GM19463 (cell line): Measurements from ENCODE around the gene HRK.

ENCODE experiments used
- ATAC-seq: cut with Tn5 transposase; IDR thresholded peaks from one replicate; pipeline ENCODE4 v1.9.1; 2021; ENCODE audit warnings: mild to moderate bottlenecking, moderate library complexity; ENCODE audit not compliant: unreplicated experiment

Gene HRK

DNA sequence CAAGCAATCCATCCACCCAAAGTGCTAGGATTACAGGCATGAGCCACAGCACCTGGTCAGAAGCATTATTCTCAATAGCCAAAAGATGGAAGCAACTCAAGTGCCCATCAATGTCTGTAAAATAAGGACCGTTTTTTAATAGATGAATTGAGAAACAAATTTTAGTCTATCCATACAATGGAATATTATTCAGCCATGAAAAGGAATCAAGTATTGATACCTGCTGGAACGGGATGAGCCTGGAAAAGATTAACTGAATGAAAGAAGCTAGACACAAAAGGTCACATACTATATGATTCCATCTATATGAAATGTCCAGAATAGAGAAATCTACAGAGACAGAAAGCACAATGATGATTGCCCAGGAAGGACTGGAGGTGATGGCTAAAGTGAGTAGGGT is 20.4 kb upstream of the HRK start:
- ATAC-seq = no peak

DNA sequence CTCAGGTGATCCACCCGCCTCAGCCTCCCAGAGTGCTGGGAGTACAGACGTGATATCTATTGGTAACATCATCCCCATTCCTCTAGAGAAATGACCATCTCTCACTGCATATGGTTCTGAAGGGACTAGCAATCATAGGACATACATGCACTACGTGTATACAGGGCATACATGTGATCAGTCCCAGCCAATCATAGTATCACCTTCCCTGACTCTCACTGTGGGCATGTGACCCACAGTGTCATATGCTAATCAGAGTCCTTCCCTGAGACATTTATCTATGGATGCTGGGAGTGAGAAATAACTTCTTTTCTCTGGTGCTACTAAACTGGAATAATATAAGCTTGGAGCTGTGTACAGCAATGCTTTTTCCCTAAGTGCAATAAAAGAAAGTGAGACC is 17.4 kb upstream of the HRK start:
- no peak for ATAC-seq

DNA sequence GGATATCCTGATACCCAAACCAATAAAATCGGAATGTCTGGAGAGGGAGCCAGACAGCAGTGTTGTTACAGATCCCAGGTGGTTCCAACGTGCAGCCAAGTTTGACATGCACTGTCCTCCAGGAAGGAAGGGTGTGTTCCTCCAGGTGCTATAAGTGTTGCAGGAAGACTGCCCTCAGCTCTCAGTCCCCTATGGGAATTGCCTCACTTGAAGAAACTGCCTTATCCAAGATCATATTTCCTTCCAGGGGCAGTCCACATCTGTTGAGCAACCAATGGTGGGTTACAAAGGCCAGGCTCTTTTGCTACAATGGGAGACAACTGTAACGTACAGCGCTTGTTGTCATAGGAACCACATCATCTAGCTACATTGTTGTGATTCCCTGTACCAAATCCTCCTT is 16.2 kb upstream of the HRK start:
- no peak for ATAC-seq

DNA sequence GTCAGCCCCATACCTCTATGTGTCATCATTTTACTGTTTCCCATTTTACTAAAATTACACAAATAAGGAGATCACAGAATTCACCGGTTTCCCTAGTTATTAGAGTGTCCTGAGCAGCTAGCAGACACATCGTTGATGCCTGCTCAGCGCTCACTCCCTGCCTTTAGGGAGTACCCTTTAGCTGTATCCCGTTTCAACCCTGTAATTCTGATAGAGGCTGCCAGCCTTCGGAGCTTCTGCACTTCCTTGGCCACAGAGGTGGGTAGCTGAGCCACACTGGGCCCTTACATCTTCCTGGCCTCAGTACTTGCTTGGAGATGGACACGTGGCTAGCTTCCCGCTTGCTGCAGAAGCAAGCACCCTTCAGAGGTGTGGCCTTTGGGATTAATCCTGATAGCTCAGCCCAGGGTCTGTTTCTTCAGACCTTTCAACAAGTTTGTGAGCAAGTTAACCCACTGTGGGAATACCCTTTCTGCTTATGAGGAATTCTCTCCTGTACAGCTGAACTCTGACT is 15.2 kb upstream of the HRK start:
- no peak for ATAC-seq

DNA sequence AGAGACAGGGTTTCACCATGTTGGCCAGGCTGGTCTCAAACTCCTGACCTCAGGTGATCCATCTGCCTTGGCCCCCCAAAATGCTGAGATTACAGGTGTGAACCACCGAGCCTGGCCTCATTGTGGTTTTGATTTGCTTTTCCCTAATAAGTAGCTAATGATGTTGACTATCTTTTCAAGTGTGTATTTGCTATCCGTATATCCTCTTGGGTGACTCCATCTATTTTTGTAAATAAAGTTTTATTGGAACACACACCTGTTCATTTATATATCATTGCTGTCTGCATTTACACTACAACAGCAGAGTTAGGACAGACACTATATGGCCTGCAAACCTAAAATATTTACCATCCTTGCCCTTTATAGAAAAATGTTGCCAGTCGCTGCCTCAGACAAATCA is 13.7 kb upstream of the HRK start:
- no peak for ATAC-seq

DNA sequence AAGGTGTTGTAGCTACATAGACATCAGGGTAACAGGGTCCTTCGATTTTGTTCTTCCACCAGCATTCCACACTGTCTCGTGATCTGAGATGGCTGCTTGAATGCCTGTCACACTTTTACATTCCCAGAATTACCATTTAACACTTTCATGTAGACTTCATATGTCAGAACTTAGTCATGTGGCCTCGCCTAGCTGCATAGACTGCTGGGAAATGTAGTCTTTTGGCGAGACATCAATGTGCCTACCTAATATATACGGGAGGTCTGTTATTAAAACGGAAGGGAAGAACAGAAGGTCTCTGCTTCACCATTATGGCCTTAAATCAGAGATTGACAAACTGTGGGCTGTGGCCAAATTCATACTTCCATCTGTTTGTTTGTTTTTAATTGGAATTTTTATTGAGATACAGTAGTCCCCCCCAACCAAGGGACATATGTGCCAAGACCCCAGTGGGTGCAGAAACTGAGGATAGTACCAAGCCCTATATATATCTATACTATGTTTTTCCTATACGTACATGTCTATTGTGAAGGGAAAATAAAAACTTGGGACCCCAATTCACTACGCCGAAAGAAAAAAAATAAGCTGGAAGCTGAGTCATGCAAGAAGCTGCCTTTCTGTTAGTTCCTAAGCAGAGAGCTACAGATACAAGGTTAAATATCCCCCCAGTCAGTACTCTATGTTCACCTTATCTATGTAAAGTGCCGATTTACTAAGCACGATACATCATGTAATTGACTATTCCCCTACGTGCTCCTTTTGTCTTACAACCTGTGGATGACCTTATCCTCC is 11.3 kb upstream of the HRK start:
- ATAC-seq = no peak

DNA sequence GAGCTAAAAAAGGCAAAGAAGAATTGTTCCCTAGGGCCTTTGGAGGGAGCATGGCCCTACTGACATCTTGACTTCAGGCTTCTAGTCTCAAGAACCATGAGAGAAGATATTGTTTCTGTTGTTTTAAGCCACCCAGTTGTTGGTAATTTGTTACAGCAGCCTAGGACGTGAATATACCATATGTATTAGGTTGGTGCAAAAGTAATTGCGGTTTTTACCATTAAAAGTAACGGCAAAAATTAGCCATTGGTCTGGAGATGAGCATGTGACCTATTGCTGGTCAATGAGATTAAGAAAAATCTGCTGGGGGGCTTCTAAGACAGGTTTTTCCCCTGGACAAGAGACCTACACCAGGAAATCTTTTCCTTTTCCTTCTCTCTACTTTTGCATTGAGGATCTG is 9.8 kb upstream of the HRK start:
- no peak for ATAC-seq

DNA sequence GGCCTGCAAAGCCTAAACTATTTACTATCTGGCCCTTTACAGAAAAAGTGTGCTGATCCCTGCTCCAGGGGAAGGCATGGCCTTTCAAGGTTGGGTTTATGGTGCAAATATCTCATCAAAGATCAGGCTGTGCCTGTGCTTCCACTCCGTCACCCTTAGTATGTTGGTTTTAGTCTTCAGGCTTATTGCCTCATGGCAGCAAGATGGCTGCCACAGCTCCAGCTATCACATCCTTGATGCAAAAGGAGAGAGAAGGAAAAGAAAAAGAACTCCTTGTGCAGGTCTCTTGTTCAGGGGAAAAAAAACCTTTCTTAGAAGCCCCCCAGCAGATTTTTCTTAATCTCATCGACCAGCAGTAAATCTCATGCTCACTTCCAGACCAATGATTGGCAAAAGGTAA is 9.1 kb upstream of the HRK start:
- no peak for ATAC-seq

DNA sequence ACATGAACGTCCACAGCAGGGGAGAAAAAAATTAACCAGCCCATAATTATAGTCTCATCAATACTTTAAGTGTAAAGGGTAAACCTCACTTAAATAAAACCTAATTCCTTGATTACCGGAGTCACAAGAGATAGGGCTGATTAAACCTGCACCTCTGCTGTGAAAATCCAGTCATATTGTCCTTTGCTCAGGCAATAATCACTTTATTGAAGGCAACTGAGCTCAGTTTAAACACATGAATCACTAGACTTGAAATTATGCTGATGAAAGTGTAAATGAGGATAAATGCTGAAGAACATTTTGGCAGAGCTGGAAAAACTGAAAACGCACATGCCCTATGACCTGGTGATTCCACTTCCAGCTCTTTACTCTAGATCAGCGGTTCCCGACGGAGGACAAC is 6.7 kb upstream of the HRK start:
- no peak for ATAC-seq

DNA sequence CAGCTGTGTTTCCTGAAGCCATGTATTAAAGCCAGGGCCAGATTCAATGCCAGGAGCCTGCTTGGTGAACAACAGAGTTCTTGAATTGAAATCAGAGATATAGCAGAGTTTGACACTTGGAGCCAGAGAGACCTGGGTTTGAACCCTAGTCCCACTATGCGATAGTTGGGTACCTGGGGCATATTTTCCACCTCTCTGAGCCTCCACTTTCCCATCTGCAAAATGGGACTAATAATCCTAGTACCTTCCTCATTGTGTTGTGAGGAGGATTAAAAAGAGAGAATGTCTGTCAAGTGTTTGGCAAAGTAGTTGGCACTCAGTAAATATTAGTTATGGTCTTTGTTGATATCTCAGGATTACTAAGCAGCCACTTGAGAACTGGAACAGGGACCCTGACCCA is 6.0 kb upstream of the HRK start:
- no peak for ATAC-seq

DNA sequence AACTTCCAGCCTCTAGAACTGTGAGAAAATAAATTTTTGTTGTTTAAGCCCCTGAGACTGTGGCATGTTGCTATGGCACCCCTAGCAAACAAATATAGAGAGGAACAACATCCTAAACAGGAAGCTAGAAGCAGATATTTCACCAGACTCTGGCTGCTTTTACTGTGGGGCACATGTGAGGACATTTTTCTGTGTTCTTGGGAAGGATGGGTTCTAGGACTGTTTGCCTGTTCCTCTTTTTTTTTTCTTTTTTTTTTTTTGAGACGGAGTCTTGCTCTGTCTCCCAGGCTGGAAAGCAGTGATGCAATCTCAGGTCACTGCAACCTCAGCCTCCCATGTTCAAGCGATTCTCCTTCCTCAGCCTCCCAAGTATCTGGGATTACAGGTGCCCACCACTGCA is 4.2 kb upstream of the HRK start:
- no peak for ATAC-seq

DNA sequence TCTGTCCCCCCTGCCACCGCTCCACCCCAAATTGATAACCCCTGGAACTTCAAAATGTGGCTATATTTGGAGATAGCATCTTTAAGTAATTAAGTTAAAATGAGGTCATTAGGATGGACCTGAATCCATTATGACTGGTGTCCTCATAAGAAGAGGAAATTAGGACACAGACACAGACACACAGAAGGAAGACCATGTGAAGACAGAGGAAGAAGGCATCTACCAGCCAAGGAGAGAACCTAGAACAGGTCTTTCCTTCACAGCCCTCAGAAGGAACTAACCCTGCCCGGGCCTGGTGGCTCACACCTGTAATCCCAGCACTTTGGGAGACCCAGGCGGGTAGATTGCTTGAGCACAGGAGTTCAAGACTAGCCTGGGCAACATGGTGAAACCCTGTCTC is 3.6 kb upstream of the HRK start:
- no peak for ATAC-seq

DNA sequence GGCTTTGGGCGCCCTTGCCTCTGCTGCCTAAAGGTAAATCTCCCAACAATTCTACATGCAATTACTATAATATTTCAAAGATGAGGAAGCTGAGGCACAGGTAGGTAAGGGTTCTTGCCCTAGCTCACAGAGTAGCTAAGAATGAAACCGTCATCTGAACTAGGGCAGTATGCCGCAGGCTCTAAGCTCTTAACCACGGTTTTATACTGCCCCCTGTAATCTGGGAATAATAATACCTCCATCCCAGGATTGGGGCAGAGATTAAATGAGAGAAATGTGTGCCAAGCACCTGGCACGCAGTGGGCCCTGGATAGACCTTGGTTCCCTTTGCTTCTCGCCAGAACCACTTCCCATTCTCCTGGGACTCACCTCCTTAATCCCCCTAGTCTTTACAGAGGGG is 1.5 kb upstream of the HRK start:
- ATAC-seq = no peak

DNA sequence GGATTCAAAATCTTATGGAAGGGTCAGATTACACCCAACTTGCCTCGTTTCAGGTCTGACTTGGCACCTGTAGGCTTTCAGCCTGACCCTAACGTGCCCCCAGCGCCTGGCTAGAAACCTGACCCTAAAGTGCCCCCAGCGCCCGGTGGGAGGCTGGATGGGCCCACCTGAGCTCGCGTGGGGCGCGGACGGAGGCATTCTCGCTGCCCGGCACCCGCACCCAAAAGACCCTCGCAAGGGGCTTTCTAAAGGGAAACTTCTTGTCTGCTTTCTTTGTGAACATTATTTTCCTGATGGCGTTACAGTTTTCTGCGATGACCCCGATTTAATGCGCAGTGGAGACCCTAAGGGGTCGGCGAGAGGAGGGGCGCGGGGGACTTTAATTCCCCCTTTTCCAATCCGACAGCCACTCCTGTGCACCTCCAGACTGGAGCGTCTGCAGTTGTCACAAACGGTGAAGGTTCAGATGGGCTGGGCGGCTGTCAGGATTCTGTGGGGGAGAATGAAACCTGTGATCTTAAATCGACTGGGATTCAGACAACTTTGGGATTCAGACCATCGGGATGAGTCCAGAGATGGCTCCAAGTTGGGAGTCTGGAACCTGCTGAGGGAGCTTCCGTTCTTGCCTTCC is 751 bp upstream of the HRK start:
- ATAC-seq = no peak

DNA sequence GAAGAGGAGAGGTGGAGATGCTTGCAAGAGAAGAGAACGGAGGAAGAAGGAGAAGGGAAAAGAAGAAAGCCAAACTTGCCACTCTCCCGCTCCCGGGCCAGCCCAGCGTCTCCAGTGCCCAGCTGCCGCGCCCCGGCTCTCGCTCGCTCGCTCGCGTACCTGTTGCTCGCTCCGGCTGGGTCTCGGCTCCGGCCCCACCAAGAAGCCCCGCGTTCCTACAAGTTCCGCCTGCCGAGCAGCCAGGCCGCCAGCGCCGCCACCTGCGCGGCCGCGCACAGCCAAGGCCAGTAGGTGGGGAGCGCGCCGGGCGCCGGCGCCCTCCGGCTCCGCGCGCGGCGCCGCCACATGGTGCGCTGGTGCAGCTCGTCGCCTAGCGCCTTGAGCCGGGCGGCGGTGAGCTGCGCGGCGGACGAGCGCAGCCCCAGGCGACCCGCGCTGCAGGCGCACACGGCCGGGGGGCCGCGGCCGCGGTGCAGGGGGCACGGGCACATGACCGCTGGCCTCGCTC is 370 bp downstream of the HRK start:
- ATAC-seq = no peak

DNA sequence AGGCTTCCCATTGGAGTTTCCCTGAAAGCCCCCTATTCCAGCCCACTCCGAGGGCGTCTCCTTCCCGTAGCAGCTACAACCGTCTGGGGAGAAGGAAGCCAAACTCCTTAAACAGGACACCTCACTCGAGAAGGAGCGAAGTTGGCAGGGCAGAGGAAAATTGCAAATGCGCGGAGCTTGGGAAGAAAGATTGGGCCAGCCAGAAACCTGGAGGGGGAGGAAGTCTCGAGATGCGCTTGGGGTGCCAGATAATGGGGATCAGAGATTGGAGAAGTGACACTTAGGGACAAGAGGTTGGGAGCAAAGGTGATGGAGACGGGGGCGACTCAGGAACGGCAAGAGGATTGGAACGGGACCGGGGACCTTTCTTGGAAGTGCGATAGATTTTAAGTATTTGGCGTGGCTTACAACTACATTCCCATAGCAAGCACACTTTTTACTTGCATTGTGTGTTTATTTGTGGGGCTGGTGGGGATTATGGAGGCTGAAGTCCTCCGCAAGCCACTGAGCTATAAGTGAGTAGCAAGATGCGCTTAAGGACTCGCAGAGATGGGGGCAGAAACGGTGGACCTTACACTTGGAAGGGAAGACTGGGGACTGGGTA is 926 bp downstream of the HRK start:
- no peak for ATAC-seq

DNA sequence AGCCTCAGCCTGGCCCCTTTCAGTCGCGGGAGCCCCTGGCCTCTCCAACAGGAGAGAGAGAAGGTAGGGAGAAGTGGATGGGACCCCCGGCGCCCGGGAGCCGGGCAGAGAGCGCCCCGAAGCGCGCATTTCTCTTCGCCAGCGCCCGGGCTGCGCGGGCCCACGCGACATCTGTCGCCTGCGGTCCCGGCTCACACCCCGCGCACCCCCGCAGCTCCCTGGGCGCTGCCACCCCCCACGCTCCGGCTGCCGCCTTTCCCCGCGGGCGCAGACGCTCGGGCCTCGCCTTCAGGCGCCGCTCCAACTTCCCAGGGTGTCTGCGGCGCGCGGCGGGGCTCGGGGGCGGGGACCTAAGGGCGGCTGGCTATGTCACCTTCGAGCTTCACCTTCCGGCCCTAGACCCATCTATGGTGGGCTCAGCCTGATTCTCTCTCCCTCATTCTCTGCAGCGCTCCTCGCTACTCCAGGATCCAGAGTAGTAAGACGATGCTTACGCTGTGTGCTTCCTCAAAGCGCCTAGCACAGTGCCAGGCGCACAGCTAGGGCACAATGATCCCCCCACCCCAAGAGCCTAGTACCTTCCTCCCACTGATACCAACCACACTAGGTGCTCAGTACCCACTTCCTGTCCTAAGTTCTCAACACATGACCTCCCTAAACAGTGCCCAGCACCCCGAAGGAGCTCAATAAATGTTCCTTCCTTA is 1.6 kb downstream of the HRK start:
- no peak for ATAC-seq

DNA sequence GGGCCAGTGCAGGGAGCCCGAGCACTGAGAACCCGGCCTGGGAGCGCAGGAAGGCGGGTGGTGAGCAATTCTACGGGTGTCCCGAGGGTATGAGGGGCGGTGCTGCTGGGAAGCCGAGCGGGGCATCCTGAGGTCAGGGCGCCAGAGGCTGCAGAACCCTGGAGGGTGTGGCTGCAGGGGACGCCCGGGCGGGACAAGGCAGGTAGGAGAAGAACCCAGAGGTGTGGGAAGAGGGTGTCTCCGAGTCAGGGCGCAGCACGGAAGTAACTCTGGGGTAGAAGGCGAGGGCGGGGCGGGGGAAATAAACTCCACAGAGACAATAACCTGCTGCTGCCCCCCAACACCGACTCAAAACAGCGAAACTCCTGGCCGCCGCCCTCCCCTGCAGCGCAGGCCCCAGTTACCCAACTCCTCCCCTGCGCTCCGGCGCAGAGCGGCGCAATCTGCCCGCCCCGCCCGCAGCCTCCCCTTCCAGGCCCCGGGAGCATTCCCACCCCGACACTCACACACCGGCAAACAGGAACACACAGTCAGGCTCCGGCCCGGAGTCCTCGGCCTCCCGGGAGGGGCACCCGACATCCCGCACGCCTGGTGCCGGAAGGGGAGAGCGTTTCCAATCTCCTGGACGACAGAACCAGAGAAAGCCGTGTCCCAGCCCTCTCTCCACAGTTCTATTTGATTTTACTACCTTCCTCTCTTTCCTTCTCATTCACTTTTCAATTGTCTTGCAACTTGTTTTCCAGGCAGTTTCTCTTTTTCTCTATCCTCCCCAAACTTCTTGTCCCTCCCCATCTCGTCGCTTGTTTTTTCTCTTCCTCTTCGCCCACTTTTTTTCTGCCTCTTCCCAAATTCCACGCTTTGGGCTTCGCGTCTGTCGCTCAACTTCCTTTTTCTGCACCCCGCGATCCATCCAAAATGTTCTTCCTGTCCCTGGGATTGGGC is 2.4 kb downstream of the HRK start:
- no peak for ATAC-seq

DNA sequence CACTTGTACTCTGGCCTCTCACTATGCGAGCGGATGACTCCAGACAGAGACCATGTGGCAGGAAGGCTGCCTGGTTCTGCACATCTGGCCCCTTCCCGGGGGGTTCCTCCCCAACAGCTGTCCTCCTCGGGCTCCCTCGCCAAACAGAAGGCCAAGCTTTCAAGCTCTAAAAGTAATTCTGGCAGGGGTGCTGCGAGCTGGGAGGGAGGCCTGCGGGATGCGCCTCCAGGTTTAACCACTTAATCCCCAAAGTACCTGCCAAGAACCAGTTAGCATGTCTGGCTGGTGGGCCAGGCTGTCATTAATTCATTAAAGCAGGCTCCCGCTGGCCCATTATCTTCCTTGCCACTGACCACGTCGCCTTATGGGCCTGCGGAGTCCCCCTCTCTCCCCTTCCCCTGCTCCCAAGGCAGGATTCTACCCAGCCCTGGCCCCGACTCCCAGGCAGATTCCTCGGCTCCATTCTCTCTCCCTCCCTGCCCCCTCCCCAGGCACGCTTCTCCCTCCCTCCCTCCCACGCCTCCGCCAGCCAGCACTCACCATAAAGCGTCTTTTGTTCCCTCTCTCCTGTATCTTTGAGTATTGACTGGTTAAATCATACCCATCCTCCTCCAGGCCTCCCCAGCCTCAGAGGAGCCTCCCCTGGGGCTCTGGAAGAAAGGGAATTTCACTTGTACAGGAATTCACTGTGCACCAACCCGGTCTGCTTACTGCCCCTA is 4.9 kb downstream of the HRK start:
- no peak for ATAC-seq
